ENCODE data around the gene ZNF277. TPM values are rescaled to one million over a fixed set of nuclear protein-coding genes. Genes with fewer than 3 reads are reported as not detected.

ZNF277 gene
- total RNA-seq, 1 donor from 2014 or later: 58.2 TPM

- Histone ChIP-seq H3K36me3 (ENCODE audit: control insufficient read depth, insufficient read depth, low read length) (no peaks in the 10 kb centered on the region), H3K27me3 (ENCODE audit: control insufficient read depth, insufficient read depth, low read length) (no peaks in the 10 kb centered on the region), H3K4me3 (ENCODE audit: low read depth, low read length) (no peak overlapping the region)
- no peak for TF ChIP-seq CTCF (IDR thresholded peaks at IDR 0.05; ENCODE audit: insufficient read depth, low read length, severe bottlenecking)
- no peak for DNase-seq (ENCODE audit: low read depth)
- no peak for FAIRE-seq
Measured at GRCh38 chr7:112365551-112365950, 159.1 kb downstream of the ZNF277 start.

DNA sequence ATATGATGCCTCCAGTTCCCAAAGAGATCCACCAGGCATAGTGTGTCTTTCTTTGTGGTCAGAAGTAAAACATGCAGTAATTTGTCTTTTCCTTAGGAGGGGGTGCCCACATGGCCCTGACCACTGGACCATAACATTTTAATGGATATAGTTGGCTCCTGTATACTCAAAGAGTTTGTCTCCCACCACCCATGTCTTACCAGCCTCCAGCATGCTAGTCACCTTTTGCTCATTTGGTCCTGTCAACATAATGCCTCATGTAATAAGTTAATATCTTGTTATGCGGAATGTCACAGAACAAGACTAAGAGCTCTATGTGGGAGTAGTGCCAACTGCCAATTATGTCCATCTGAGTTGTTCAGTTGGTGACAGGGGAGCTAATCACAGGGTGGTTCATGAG lies 160.4 kb downstream of the ZNF277 start:
- no peak for DNase-seq (ENCODE audit: low read depth)
- H3K27me3 ChIP-seq (ENCODE audit: control insufficient read depth, insufficient read depth, low read length): no peaks in the 10 kb centered on the region
- FAIRE-seq: no peak
- no peak for TF ChIP-seq CTCF (IDR thresholded peaks at IDR 0.05; ENCODE audit: insufficient read depth, low read length, severe bottlenecking)
- H3K36me3 ChIP-seq (ENCODE audit: control insufficient read depth, insufficient read depth, low read length): no peaks in the 10 kb centered on the region
- no peak overlapping the region for H3K4me3 ChIP-seq (ENCODE audit: low read depth, low read length)

DNA sequence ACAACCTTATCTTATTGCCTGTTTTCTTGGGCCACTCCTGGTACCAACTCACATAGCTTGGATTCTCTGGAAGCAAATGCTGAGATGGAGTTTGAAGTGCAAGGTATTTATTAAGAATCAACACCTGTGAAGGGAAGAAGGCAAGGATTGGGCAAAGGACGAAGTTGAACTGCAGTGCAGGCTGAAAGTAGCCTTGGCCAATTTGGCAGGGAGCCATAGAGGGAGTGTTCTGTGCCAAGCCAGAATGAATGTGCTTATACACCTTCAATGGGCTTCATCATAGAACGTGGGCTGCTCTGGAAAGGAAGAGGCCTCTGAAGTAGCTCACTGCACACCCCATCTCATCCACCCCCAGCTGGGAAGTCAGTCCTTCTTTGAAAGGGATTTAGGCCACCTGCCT lies 163.9 kb downstream of the ZNF277 start:
- FAIRE-seq (no peak), DNase-seq (ENCODE audit: low read depth) (peak; percentile 36)
- TF ChIP-seq CTCF (IDR thresholded peaks at IDR 0.05; ENCODE audit: insufficient read depth, low read length, severe bottlenecking): no peak
- Histone ChIP-seq H3K36me3 (ENCODE audit: control insufficient read depth, insufficient read depth, low read length) (no peaks in the 10 kb centered on the region), H3K27me3 (ENCODE audit: control insufficient read depth, insufficient read depth, low read length) (no peaks in the 10 kb centered on the region), H3K4me3 (ENCODE audit: low read depth, low read length) (no peak overlapping the region)

DNA sequence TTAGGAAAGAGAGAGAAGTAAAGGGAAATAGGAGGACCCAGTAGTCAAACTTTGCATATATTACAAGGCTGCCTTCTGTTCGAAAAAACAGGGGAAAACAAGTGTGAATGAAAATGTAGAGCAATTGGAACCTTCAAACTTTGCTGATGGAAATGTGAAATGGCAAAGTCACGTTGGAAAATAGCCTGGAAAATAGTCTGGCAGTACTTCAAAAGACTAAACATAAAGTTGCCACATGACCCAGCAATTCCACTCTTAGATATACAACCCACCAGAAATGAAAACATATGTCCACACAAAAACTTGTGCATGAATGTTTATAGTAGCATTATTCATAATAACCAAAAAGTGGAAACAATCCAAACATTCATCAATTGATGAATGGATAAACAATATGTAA lies 165.2 kb downstream of the ZNF277 start:
- FAIRE-seq (no peak), DNase-seq (ENCODE audit: low read depth) (no peak)
- Histone ChIP-seq H3K4me3 (ENCODE audit: low read depth, low read length) (no peak overlapping the region), H3K36me3 (ENCODE audit: control insufficient read depth, insufficient read depth, low read length) (no peaks in the 10 kb centered on the region), H3K27me3 (ENCODE audit: control insufficient read depth, insufficient read depth, low read length) (no peaks in the 10 kb centered on the region)
- TF ChIP-seq CTCF (IDR thresholded peaks at IDR 0.05; ENCODE audit: insufficient read depth, low read length, severe bottlenecking): no peak

- FAIRE-seq: no peak
Measured at GRCh38 chr7:112372101-112372500, 165.6 kb downstream of the ZNF277 start.

More at GRCh38 chr7:112372101-112372500, 165.6 kb downstream of the ZNF277 start:
- Histone ChIP-seq H3K4me3 (ENCODE audit: low read depth, low read length) (no peak overlapping the region), H3K27me3 (ENCODE audit: control insufficient read depth, insufficient read depth, low read length) (no peaks in the 10 kb centered on the region), H3K36me3 (ENCODE audit: control insufficient read depth, insufficient read depth, low read length) (no peaks in the 10 kb centered on the region)
- no peak for TF ChIP-seq CTCF (IDR thresholded peaks at IDR 0.05; ENCODE audit: insufficient read depth, low read length, severe bottlenecking)
- DNase-seq (ENCODE audit: low read depth): no peak
